ENCODE measurements around the gene MFSD2B. TPM values are rescaled to one million over a fixed set of nuclear protein-coding genes. Genes with fewer than 3 reads are reported as not detected.

The MFSD2B gene
- total and polyA plus RNA-seq, 2 donors (not counting 3 experiments of a cell fraction or from before 2014, with no cell fraction given) = 0.29 to 0.82 TPM

- Histone ChIP-seq H3K79me2 (ENCODE audit: control insufficient read depth, insufficient read depth, low read length) (no peaks in the 10 kb centered on the region), H3K9me3 (replicated peaks; ENCODE audit: control insufficient read depth, insufficient read depth, low read length) (no peaks in the 10 kb centered on the region), H3K4me1 (ENCODE audit: control insufficient read depth, extremely low read depth, insufficient read depth, low read length) (no peaks in the 10 kb centered on the region), H3K27me3 (ENCODE audit: control insufficient read depth in 2 of 2, insufficient read depth in 2 of 2, low read length in 2 of 2) (no peaks in the 10 kb centered on the region), H4K20me1 (replicated peaks; ENCODE audit: control insufficient read depth, extremely low read depth, insufficient read depth, low read length) (no peaks in the 10 kb centered on the region), H3K27ac (ENCODE audit: insufficient read depth, low read depth, low read length) (no peak overlapping the region), H3K36me3 (ENCODE audit: control insufficient read depth in 2 of 2, extremely low read depth in 1 of 2, insufficient read depth in 2 of 2, low read length in 2 of 2) (peaks cover 7 to 9% of the 10 kb centered on the region in 2 experiments), H3K9me1 (replicated peaks; ENCODE audit: control insufficient read depth, extremely low read depth, insufficient read depth, low read length) (no peaks in the 10 kb centered on the region), H3K4me2 (ENCODE audit: insufficient read depth, low read length) (no peak overlapping the region), H3K9ac (replicated peaks; ENCODE audit: extremely low read depth, insufficient read depth, low read length) (no peak overlapping the region), H3K4me3 (replicated peaks in 1 of 3; ENCODE audit: insufficient read depth in 1 of 3, low read depth in 1 of 3, low read length in 3 of 3) (no peak overlapping the region), H2AFZ (ENCODE audit: low read depth, low read length) (no peak overlapping the region)
- intact Hi-C loops (cut with micrococcal nuclease) (no loop called here), dilution Hi-C loops (cut with MboI; ENCODE audit: extremely low pct_ligation_motif_present, low sequenced_read_pairs) (no loop called here)
- DNase-seq (ENCODE audit: low read depth, low spot score) (no peak), FAIRE-seq (no peak)
- CTCF ChIA-PET = interaction anchor here (1.0 to 1.2 kb wide), 4 partner anchors 11 to 202 kb away, joined by 3 to 5 read pairs (median 3); partner anchors contain the start of gene ATAD2B
- TF ChIP-seq POLR2A (IDR thresholded peaks at IDR 0.05; ENCODE audit: low read depth, low read length) = no peak
- TF ChIP-seq EZH2 (IDR thresholded peaks at IDR 0.05; ENCODE audit: borderline replicate concordance, low read depth, low read length, severe bottlenecking) = no peak
- no peak for TF ChIP-seq MYC (IDR thresholded peaks at IDR 0.05; ENCODE audit: low read depth, low read length)
- TF ChIP-seq GATA2 (IDR thresholded peaks at IDR 0.05; ENCODE audit: insufficient read depth, insufficient read length, low read depth, low read length) = no peak
- no peak for TF ChIP-seq POLR2AphosphoS5 (IDR thresholded peaks at IDR 0.05; ENCODE audit: insufficient read depth, low read depth, low read length)
- no peak for TF ChIP-seq JUN (IDR thresholded peaks at IDR 0.05; ENCODE audit: borderline replicate concordance, insufficient read depth, insufficient read length, low read depth)
- no peak for TF ChIP-seq MAX (IDR thresholded peaks at IDR 0.05; ENCODE audit: insufficient read depth, insufficient read length)
- TF ChIP-seq CTCF (IDR thresholded peaks at IDR 0.05; ENCODE audit: extremely low read depth in 1 of 2, insufficient read depth in 1 of 2, low read depth in 1 of 2, low read length in 2 of 2) = no peak
- no peak for TF ChIP-seq FOS (IDR thresholded peaks at IDR 0.05; ENCODE audit: borderline replicate concordance, insufficient read depth, low read length)
- POLR2A ChIA-PET = interaction anchor here (0.6 kb wide), 1 partner anchor 64 kb away, joined by 5 read pairs; no protein-coding TSS in a partner anchor
- no TSS peak for BruUV-seq (replicated peaks)
These were observed 16.3 kb downstream of the MFSD2B start for GRCh38 chr2:24026233-24026632.
